Right lobe of liver (tissue), 6 donors: ENCODE results near the gene RPUSD4. TPM values are rescaled to one million over a fixed set of nuclear protein-coding genes. Genes with fewer than 3 reads are reported as not detected.
A peak's percentile ranks its signal among the peaks of the same experiment; 100 is the strongest.
"Not testable (repeated sequence)": the region's sequence is repeated elsewhere in the genome, so short reads cannot be mapped to it uniquely, and the experiment has no call there.

ENCODE experiments used
- ATAC-seq, 4 donors: fragments of 200-7000 bp; cut with Tn5 transposase; one replicate each; pipeline ENCODE4 v1.9.1; 2020; ENCODE audit warnings: mild to moderate bottlenecking in 4 of 4, moderate library complexity in 4 of 4
- DNase-seq, 3 donors: peaks; one replicate each; pipeline ENCODE4 v3.0.0-alpha.2; 2020
- H3K27ac ChIP-seq, 3 donors: fragments of 200-600 bp; one replicate each; pipeline ENCODE4 v1.8.0; 2022
- H3K27me3 ChIP-seq, 2 donors: fragments of 200-600 bp; one replicate each; pipeline ENCODE4 v1.8.0; 2022
- H3K36me3 ChIP-seq, 4 donors: fragments of 200-600 bp; sonication (generic) in 1 of 4; one replicate each; pipeline versions ENCODE4 v1.5.1 to v1.8.0; 2017 to 2022; ENCODE audit warnings: control low read depth in 1 of 4
- H3K4me1 ChIP-seq, 4 donors: fragments of 200-600 bp; sonication (generic) in 1 of 4; one replicate each; pipeline versions ENCODE4 v1.5.1 to v1.8.0; 2017 to 2022; ENCODE audit warnings: control low read depth in 1 of 4
- H3K4me3 ChIP-seq, 3 donors: fragments of 200-600 bp; one replicate each; pipeline ENCODE4 v1.8.0; 2022
- H3K9me3 ChIP-seq, 4 donors: fragments of 200-600 bp; sonication (generic) in 1 of 4; one replicate each; pipeline versions ENCODE4 v1.5.1 to v1.8.0; 2017 to 2022; ENCODE audit warnings: control low read depth in 1 of 4
- CTCF ChIP-seq, 4 donors: fragments of 200-600 bp in 3 of 4; fragments of 450-650 bp in 1 of 4; IDR thresholded peaks; one replicate each; pipeline versions ENCODE4 v1.5.1 to v1.8.0; 2016 to 2022; ENCODE audit warnings: antibody characterized with exemption in 4 of 4, mild to moderate bottlenecking in 2 of 4
- POLR2A ChIP-seq: fragments of 450-650 bp; IDR thresholded peaks from one replicate; pipeline ENCODE4 v1.6.1; 2017; ENCODE audit warnings: antibody characterized with exemption, mild to moderate bottlenecking
- WGBS: methylation state at CpG from one replicate; pipeline ENCODE4 v1.1.6; 2018; ENCODE audit warnings: low coverage, low lambda C conversion rate; ENCODE audit not compliant: insufficient coverage; ENCODE audit errors: missing lambda C conversion rate; 5-methylcytosine and 5-hydroxymethylcytosine counted together
- intact Hi-C, 2 donors: fragments of 100-400 bp; cut with DNase I; formaldehyde crosslinking; loops; one replicate each; pipeline versions ENCODE4 v1.11.2 to v1.14.1; 2022
- long read RNA-seq: library from polyadenylated mRNA; unstranded; transcript quantifications from one replicate; pipeline ENCODE4 v2.0.0, GENCODE V29; 2019
- total RNA-seq, 6 experiments: library from RNA; depleted of rRNA in 2 of 6; stranded (reverse); fragments of >200 nt in 2 of 6; fragmentation: NEBNext Ultra II Directional in 3 of 6; extraction: Animal tissue kit (Norgen Biotek cat#: 25700) in 3 of 6; gene quantifications; one replicate each; pipeline versions ENCODE4 v1.1.0 to v1.2.4, GENCODE V29; 2016 to 2023
- donor health status: DM: no; HTN: yes; CAD: no.
- donor health status: DM: no; HTN: no; CAD: no.
- donor health status: DM: no; HTN: no; CAD: no.
- donor health status: DM: no; HTN: yes; CAD: no.
- donor health status: DM: no; HTN: yes; CAD: no.

RPUSD4 gene, protein sequence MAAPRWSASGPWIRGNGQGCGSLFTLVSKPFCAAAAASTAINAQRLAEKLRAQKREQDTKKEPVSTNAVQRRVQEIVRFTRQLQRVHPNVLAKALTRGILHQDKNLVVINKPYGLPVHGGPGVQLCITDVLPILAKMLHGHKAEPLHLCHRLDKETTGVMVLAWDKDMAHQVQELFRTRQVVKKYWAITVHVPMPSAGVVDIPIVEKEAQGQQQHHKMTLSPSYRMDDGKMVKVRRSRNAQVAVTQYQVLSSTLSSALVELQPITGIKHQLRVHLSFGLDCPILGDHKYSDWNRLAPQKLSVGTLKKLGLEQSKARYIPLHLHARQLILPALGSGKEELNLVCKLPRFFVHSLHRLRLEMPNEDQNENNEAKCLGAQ
- 10 to 100 TPM; 12.8 to 18.5 (median 14.2) TPM for total RNA-seq
- long read RNA-seq, transcript RPUSD4-201 (7 exons, 2,512 nt), result major isoform, 6 of 8 reads
- long read RNA-seq, partial matches to known transcripts, result 1 of 8 reads
- long read RNA-seq, other reads (novel, unspliced or antisense), result 1 of 8 reads

DNA sequence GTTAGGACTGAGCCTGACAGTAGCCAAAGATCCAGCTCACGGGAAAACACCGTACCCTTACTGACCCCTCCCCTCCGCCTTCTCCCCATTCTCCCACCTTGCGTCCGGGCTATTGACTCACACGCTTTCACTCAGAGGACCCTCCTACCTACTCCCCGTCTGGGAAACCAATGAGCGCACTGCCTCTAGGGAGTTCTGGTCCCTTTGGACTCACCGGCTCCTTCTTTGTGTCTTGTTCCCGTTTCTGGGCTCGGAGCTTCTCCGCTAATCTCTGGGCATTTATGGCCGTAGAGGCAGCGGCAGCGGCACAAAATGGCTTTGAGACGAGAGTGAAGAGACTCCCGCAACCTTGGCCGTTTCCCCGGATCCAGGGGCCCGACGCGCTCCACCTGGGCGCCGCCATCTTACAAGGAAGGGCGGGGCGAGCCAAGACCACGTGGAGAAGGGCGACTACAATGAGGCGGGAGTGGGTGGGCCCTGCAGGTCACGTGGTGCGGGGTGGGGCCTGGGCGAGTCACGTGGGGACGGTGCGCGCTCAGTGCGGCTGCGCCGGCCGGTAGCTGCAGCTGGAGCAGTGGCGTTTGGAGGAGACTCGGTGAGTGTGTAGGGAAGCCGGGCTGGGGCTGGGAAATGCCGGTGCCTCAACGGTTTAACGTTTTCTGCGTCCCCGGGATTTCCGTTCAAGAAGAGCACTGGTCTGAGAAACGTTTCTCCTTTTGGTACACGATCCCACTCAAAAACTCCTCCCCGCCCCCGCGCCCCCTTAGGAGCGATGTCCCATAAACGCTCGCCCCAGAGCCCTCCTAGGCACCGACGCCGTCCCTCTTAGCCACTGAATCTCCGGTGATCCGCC, at the start of gene RPUSD4, which contains the start of gene FAM118B:
TSS of gene RPUSD4 (minus strand) at position 415 of the 853 bp plus-strand sequence. CDS start at position 403, 12 bp downstream.
TSS of gene FAM118B (plus strand) at position 547 of the 853 bp plus-strand sequence. CDS start 23,220 bp downstream, outside the sequence.
- intact Hi-C loops, result loop anchor here in 1 of 2 donors (10.0 kb wide), 1 partner anchor 53 kb away; the partner anchor contains the start of genes FOXRED1 and SRPRA
- peak; percentile 98 to 99 (median 99) for DNase-seq
- ATAC-seq, result peak; percentile 98 to 99 (median 99)
- TF ChIP-seq CTCF (IDR thresholded peaks at IDR 0.05) (no peak), POLR2A (peak; percentile 79)
- H3K4me3 ChIP-seq, result peak within 1 kb of the TSS; percentile 57 to 86 (median 78)
- peaks cover 0 to 17% (median 2%) of the 10 kb centered on the region in 4 donors for H3K36me3 ChIP-seq
- H3K4me1 ChIP-seq, result peaks cover 0 to 15% (median 4%) of the 10 kb centered on the region in 4 donors
- 0% methylated on average over 45 of the region's 62 CpGs for WGBS
- no peaks in the 10 kb centered on the region for H3K27me3 ChIP-seq
- peak within 1 kb of the TSS in 2 of 3 donors; percentile 26 to 57 for H3K27ac ChIP-seq
- H3K9me3 ChIP-seq, result no peaks in the 10 kb centered on the region

DNA sequence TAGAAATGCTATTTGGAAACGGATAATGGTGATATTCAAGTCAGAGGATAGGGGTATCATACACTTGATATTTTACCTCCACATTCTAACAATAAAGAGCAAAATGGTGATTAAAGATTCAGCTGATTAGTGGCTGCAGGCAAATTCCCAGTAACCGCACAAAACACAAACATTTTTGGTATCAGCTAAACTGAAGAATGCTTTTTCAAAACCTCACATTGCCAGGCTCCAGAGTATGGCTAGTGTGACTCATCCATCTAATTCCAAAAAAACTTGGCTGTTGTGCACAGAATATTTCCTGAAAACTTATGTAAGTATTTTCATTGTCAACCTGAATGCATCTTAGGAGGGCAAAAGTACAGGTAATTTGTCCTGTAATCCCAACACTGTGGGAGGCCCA, 46.3 kb upstream of the RPUSD4 start:
- Histone ChIP-seq H3K9me3 (no peaks in the 10 kb centered on the region), H3K36me3 (peaks cover 0 to 19% (median 6%) of the 10 kb centered on the region in 4 donors), H3K27ac (no peak overlapping the region), H3K4me3 (no peak overlapping the region), H3K4me1 (no peaks in the 10 kb centered on the region), H3K27me3 (no peaks in the 10 kb centered on the region)
- TF ChIP-seq POLR2A (no peak), CTCF (IDR thresholded peaks at IDR 0.05) (no peak)
- 94% methylated on average over 2 of the region's 2 CpGs for WGBS
- DNase-seq, result no peak
- no peak for ATAC-seq
- intact Hi-C loops, result no loop called here

GRCh38 chr11:126257144-126257543, 45.7 kb upstream of the RPUSD4 start:
- H3K36me3 ChIP-seq, result peaks cover 0 to 12% (median under 1%) of the 10 kb centered on the region in 4 donors
- H3K4me1 ChIP-seq, result no peaks in the 10 kb centered on the region
- no peak overlapping the region for H3K27ac ChIP-seq
- TF ChIP-seq CTCF (IDR thresholded peaks at IDR 0.05), result no peak
- no peak for TF ChIP-seq POLR2A
- DNase-seq, result no peak
- H3K4me3 ChIP-seq, result no peak overlapping the region
- H3K27me3 ChIP-seq, result no peaks in the 10 kb centered on the region
- intact Hi-C loops, result no loop called here
- no peaks in the 10 kb centered on the region for H3K9me3 ChIP-seq
- 71% methylated on average over 2 of the region's 2 CpGs for WGBS
- no peak for ATAC-seq

- peaks cover 0 to 4% (median 0%) of the 10 kb centered on the region in 4 donors for H3K36me3 ChIP-seq
- intact Hi-C loops, result no loop called here
- WGBS, result 100% methylated on average over 2 of the region's 4 CpGs
Measured at GRCh38 chr11:126256216-126256615, 44.8 kb upstream of the RPUSD4 start.

GRCh38 chr11:126255507-126255906, 44.1 kb upstream of the RPUSD4 start:
- H3K4me3 ChIP-seq, H3K27me3 ChIP-seq, ATAC-seq, H3K27ac ChIP-seq, H3K9me3 ChIP-seq, DNase-seq, intact Hi-C loops, H3K36me3 ChIP-seq, H3K4me1 ChIP-seq: not testable (repeated sequence)
- WGBS, result 83% methylated on average over 3 of the region's 5 CpGs

More at GRCh38 chr11:126256216-126256615, 44.8 kb upstream of the RPUSD4 start:
- TF ChIP-seq POLR2A (no peak), CTCF (IDR thresholded peaks at IDR 0.05) (no peak)
- Histone ChIP-seq H3K27ac (no peak overlapping the region), H3K9me3 (no peaks in the 10 kb centered on the region), H3K27me3 (no peaks in the 10 kb centered on the region), H3K4me1 (no peaks in the 10 kb centered on the region), H3K4me3 (no peak overlapping the region)
- ATAC-seq (no peak), DNase-seq (no peak)
